Measurements from ENCODE around the gene SSBP4.

- peak in 1 of 2 donors; percentile 7 for TF ChIP-seq CTCF (IDR thresholded peaks at IDR 0.05; ENCODE audit: extremely low read depth in 1 of 2, insufficient read depth in 1 of 2, low read depth in 1 of 2, low read length in 2 of 2)
- TF ChIP-seq MAX (IDR thresholded peaks at IDR 0.05; ENCODE audit: insufficient read depth, insufficient read length): peak; percentile 35
- no peak for TF ChIP-seq EZH2 (IDR thresholded peaks at IDR 0.05; ENCODE audit: borderline replicate concordance, low read depth, low read length, severe bottlenecking)
- peak; percentile 53 for TF ChIP-seq POLR2AphosphoS5 (IDR thresholded peaks at IDR 0.05; ENCODE audit: insufficient read depth, low read depth, low read length)
Observed at GRCh38 chr19:18433015-18433691, 14.0 kb downstream of the SSBP4 start.
